HepG2 (cell line): ENCODE data around the gene PLSCR4. TPM values are rescaled to one million over a fixed set of nuclear protein-coding genes. Genes with fewer than 3 reads are reported as not detected.

Experiments used
- ARHGAP35 ChIP-seq: sonication (generic); formaldehyde crosslinking; IDR thresholded peaks from 2 replicates; pipeline ENCODE4 v1.9.0; 2022; ENCODE audit warnings: mild to moderate bottlenecking, inconsistent platforms, moderate library complexity, missing genetic modification reagents, borderline replicate concordance
- ARNTL ChIP-seq: sonication (generic); formaldehyde crosslinking; IDR thresholded peaks from 2 replicates; pipeline ENCODE4 v1.4.0; 2020; ENCODE audit warnings: mild to moderate bottlenecking, missing genetic modification reagents
- GABPA ChIP-seq, 2 experiments: IDR thresholded peaks; 2 replicates each; pipeline ENCODE4 v1.6.1; 2011 to 2016; ENCODE audit warnings: low read depth in 2 of 2, low read length in 1 of 2, missing biosample characterization in 1 of 2, missing genetic modification characterization in 1 of 2
- KAT7 ChIP-seq: IDR thresholded peaks from 2 replicates; pipeline ENCODE4 v1.6.1; 2018; ENCODE audit warnings: borderline replicate concordance, missing compliant biosample characterization
- KAT8 ChIP-seq: IDR thresholded peaks from 2 replicates; pipeline ENCODE4 v1.6.1; 2016; ENCODE audit warnings: missing genetic modification reagents, missing compliant biosample characterization
- MAZ ChIP-seq, 2 experiments: sonication (generic) in 1 of 2; formaldehyde crosslinking in 1 of 2; IDR thresholded peaks; 2 replicates each; pipeline versions ENCODE4 v1.5.0 to v1.6.1; 2012 to 2020; ENCODE audit warnings: low read depth in 2 of 2, mild to moderate bottlenecking in 2 of 2, borderline replicate concordance in 1 of 2, improper control_type of control experiment in 1 of 2, low read length in 1 of 2, missing genetic modification reagents in 1 of 2, moderate library complexity in 1 of 2
- MEIS1 ChIP-seq: sonication (generic); formaldehyde crosslinking; IDR thresholded peaks from 2 replicates; pipeline ENCODE4 v1.9.0; 2021; ENCODE audit warnings: mild to moderate bottlenecking, missing genetic modification reagents, moderate library complexity, borderline replicate concordance
- PHF8 ChIP-seq: sonication (generic); formaldehyde crosslinking; IDR thresholded peaks from 2 replicates; pipeline ENCODE4 v1.5.0; 2020; ENCODE audit warnings: missing genetic modification reagents
- TARDBP ChIP-seq: sonication (generic); formaldehyde crosslinking; IDR thresholded peaks from 2 replicates; pipeline ENCODE4 v1.8.0; 2022; ENCODE audit warnings: mild to moderate bottlenecking, missing genetic modification reagents
- ZFP91 ChIP-seq: sonication (generic); formaldehyde crosslinking; IDR thresholded peaks from 2 replicates; pipeline ENCODE4 v1.9.0; 2022; ENCODE audit warnings: missing genetic modification reagents, mild to moderate bottlenecking, borderline replicate concordance
- ZHX1 ChIP-seq: sonication (generic); formaldehyde crosslinking; IDR thresholded peaks from 2 replicates; pipeline ENCODE4 v1.8.1; 2022; ENCODE audit warnings: low read depth, mild to moderate bottlenecking, missing genetic modification reagents
- ZNF17 ChIP-seq: sonication (generic); formaldehyde crosslinking; IDR thresholded peaks from 2 replicates; pipeline ENCODE4 v1.5.0; 2020; ENCODE audit warnings: mild to moderate bottlenecking, missing genetic modification reagents
- ZNF274 ChIP-seq: sonication (generic); formaldehyde crosslinking; IDR thresholded peaks from 2 replicates; pipeline ENCODE4 v1.5.1; 2020; ENCODE audit warnings: mild to moderate bottlenecking, missing genetic modification reagents
- ZNF468 ChIP-seq: sonication (generic); formaldehyde crosslinking; IDR thresholded peaks from 2 replicates; pipeline ENCODE4 v1.8.0; 2022; ENCODE audit warnings: mild to moderate bottlenecking, moderate library complexity, missing genetic modification reagents
- ZNF747 ChIP-seq: sonication (generic); formaldehyde crosslinking; IDR thresholded peaks from 2 replicates; pipeline ENCODE4 v1.8.1; 2023; ENCODE audit warnings: missing genetic modification reagents, mild to moderate bottlenecking, borderline replicate concordance
- ZNF773 ChIP-seq: sonication (generic); formaldehyde crosslinking; IDR thresholded peaks from 2 replicates; pipeline ENCODE4 v1.4.0; 2020; ENCODE audit warnings: missing genetic modification reagents, borderline replicate concordance
- ZNF782 ChIP-seq: sonication (generic); formaldehyde crosslinking; IDR thresholded peaks from 2 replicates; pipeline ENCODE4 v1.4.0; 2020; ENCODE audit warnings: missing genetic modification reagents, mild to moderate bottlenecking, borderline replicate concordance
- polyA plus RNA-seq, 8 experiments: library from polyadenylated mRNA; depleted of rRNA in 3 of 8; stranded (reverse) in 7 of 8; unstranded in 1 of 8; fragments of >200 nt; fragmentation: Illumina TruSeq in 4 of 8; extraction: Trizol in 4 of 8; gene quantifications; 2 replicates each; pipeline versions ENCODE4 v1.2.1 to v1.2.3, GENCODE V29; 2011 to 2016; ENCODE audit warnings: low read depth in 4 of 8, missing spikeins in 1 of 8, mixed read lengths in 1 of 8; ENCODE audit not compliant: insufficient read depth in 1 of 8
- total RNA-seq, 5 experiments: library from RNA; depleted of rRNA; stranded (reverse); fragments of >200 nt; fragmentation: Illumina TruSeq; extraction: Trizol; gene quantifications; 2 replicates each; pipeline ENCODE4 v1.2.3, GENCODE V29; 2016; ENCODE audit warnings: low read depth in 1 of 5
- TF ChIP-seq, protein P1 (sequence below): IDR thresholded peaks from 2 replicates; pipeline ENCODE4 v1.6.1; 2016; ENCODE audit warnings: low read depth, missing genetic modification reagents, missing compliant biosample characterization
- TF ChIP-seq, protein P2 (sequence below): sonication (generic); formaldehyde crosslinking; conservative IDR thresholded peaks from 2 replicates; pipeline ENCODE4 v1.4.0; 2020; ENCODE audit warnings: missing genetic modification reagents

The PLSCR4 gene
- total and polyA plus RNA-seq, 2 of the 13 experiments (the other 11 are each of a cell fraction or from before 2014, with no cell fraction given) = 1.5 to 59.0 TPM

GRCh38 chr3:146161663-146162002, 89.3 kb downstream of the PLSCR4 start (continued):
- TF ChIP-seq, protein P1, sequence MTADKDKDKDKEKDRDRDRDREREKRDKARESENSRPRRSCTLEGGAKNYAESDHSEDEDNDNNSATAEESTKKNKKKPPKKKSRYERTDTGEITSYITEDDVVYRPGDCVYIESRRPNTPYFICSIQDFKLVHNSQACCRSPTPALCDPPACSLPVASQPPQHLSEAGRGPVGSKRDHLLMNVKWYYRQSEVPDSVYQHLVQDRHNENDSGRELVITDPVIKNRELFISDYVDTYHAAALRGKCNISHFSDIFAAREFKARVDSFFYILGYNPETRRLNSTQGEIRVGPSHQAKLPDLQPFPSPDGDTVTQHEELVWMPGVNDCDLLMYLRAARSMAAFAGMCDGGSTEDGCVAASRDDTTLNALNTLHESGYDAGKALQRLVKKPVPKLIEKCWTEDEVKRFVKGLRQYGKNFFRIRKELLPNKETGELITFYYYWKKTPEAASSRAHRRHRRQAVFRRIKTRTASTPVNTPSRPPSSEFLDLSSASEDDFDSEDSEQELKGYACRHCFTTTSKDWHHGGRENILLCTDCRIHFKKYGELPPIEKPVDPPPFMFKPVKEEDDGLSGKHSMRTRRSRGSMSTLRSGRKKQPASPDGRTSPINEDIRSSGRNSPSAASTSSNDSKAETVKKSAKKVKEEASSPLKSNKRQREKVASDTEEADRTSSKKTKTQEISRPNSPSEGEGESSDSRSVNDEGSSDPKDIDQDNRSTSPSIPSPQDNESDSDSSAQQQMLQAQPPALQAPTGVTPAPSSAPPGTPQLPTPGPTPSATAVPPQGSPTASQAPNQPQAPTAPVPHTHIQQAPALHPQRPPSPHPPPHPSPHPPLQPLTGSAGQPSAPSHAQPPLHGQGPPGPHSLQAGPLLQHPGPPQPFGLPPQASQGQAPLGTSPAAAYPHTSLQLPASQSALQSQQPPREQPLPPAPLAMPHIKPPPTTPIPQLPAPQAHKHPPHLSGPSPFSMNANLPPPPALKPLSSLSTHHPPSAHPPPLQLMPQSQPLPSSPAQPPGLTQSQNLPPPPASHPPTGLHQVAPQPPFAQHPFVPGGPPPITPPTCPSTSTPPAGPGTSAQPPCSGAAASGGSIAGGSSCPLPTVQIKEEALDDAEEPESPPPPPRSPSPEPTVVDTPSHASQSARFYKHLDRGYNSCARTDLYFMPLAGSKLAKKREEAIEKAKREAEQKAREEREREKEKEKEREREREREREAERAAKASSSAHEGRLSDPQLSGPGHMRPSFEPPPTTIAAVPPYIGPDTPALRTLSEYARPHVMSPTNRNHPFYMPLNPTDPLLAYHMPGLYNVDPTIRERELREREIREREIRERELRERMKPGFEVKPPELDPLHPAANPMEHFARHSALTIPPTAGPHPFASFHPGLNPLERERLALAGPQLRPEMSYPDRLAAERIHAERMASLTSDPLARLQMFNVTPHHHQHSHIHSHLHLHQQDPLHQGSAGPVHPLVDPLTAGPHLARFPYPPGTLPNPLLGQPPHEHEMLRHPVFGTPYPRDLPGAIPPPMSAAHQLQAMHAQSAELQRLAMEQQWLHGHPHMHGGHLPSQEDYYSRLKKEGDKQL (CRISPR knock-in tag) = no peak
- TF ChIP-seq ZNF747 (CRISPR knock-in tag) (no peak), ARHGAP35 (CRISPR knock-in tag) (no peak), ARNTL (CRISPR knock-in tag) (no peak), ZNF468 (CRISPR knock-in tag) (no peak), GABPA (IDR thresholded peaks at IDR 0.05; ENCODE audit: low read depth, low read length) (no peak), GABPA (CRISPR knock-in tag; IDR thresholded peaks at IDR 0.05; ENCODE audit: low read depth) (no peak), TARDBP (no peak), ZNF17 (CRISPR knock-in tag) (0 out of 2 replicates have a peak, but pooled peaks have one; percentile 37), KAT7 (no peak), PHF8 (CRISPR knock-in tag) (no peak), ZNF773 (CRISPR knock-in tag) (no peak), ZNF782 (CRISPR knock-in tag) (no peak), KAT8 (0 out of 2 replicates have a peak, but pooled peaks have one; percentile 4), ZNF274 (no peak), MEIS1 (no peak), ZFP91 (CRISPR knock-in tag) (no peak), MAZ (IDR thresholded peaks at IDR 0.05; ENCODE audit: borderline replicate concordance, low read depth, low read length) (no peak), MAZ (CRISPR knock-in tag; IDR thresholded peaks at IDR 0.05; ENCODE audit: low read depth) (no peak), ZHX1 (no peak)
- TF ChIP-seq, protein P2, sequence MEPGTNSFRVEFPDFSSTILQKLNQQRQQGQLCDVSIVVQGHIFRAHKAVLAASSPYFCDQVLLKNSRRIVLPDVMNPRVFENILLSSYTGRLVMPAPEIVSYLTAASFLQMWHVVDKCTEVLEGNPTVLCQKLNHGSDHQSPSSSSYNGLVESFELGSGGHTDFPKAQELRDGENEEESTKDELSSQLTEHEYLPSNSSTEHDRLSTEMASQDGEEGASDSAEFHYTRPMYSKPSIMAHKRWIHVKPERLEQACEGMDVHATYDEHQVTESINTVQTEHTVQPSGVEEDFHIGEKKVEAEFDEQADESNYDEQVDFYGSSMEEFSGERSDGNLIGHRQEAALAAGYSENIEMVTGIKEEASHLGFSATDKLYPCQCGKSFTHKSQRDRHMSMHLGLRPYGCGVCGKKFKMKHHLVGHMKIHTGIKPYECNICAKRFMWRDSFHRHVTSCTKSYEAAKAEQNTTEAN = no peak
